Caco-2 (cell line): ENCODE data around the gene KRT34. TPM values are rescaled to one million over a fixed set of nuclear protein-coding genes. Genes with fewer than 3 reads are reported as not detected.

ENCODE experiments used
- BruUV-seq: library from RNA; stranded (reverse); fragments of 400-500 nt; replicated peaks from 2 replicates; lab custom pipeline; 2021; lab: Mats Ljungman, UMichigan
- CTCF ChIA-PET: fragments of 300-600 bp; sonication (Branson Sonifier 250); formaldehyde crosslinking; loops from one replicate; lab custom pipeline; 2022; ENCODE audit warnings: antibody characterized with exemption; lab: Charles Lee
- POLR2A ChIA-PET: fragments of 300-600 bp; sonication (Branson Sonifier 250); formaldehyde crosslinking; loops from one replicate; lab custom pipeline; 2022; ENCODE audit warnings: antibody characterized with exemption; lab: Charles Lee
- DNase-seq, 2 experiments: peaks; one replicate each; pipeline versions ENCODE4 v3.0.0 to v3.0.0-alpha.2; 2020 to 2022
- H3K27me3 ChIP-seq: replicated peaks from 2 replicates; pipeline ENCODE4 v1.6.0; 2011; ENCODE audit warnings: low read length; ENCODE audit not compliant: control insufficient read depth, insufficient read depth
- H3K36me3 ChIP-seq: 2 replicates; pipeline ENCODE4 v1.5.1; 2011; ENCODE audit warnings: low read length; ENCODE audit not compliant: control insufficient read depth, insufficient read depth
- H3K4me1 ChIP-seq: fragments of 250-450 bp; sonication (Bioruptor Pico); 2 replicates; pipeline ENCODE4 v1.5.1; 2020; ENCODE audit warnings: mild to moderate bottlenecking
- H3K4me3 ChIP-seq: 2 replicates; pipeline ENCODE4 v1.5.1; 2011; ENCODE audit warnings: low read depth, mild to moderate bottlenecking, control low read depth, low read length
- H3K9me3 ChIP-seq: fragments of 250-450 bp; sonication (Bioruptor Pico); 2 replicates; pipeline ENCODE4 v1.5.1; 2020; ENCODE audit warnings: mild to moderate bottlenecking, moderate library complexity
- H3K27ac Mint-ChIP-seq: one replicate; pipeline ENCODE4 v1.8.0; 2022; ENCODE audit warnings: mixed read lengths; ENCODE audit not compliant: unreplicated experiment
- H3K27me3 Mint-ChIP-seq: one replicate; pipeline ENCODE4 v1.8.0; 2022; ENCODE audit warnings: mixed read lengths; ENCODE audit not compliant: insufficient read depth, unreplicated experiment
- H3K36me3 Mint-ChIP-seq: one replicate; pipeline ENCODE4 v1.8.0; 2022; ENCODE audit warnings: mild to moderate bottlenecking, mixed read lengths; ENCODE audit not compliant: insufficient read depth, unreplicated experiment
- H3K4me1 Mint-ChIP-seq: one replicate; pipeline ENCODE4 v1.8.0; 2022; ENCODE audit warnings: low read depth, mixed read lengths; ENCODE audit not compliant: unreplicated experiment
- H3K4me3 Mint-ChIP-seq: one replicate; pipeline ENCODE4 v1.8.0; 2022; ENCODE audit warnings: mild to moderate bottlenecking, moderate library complexity, mixed read lengths; ENCODE audit not compliant: unreplicated experiment
- H3K9me3 Mint-ChIP-seq: one replicate; pipeline ENCODE4 v1.8.0; 2022; ENCODE audit warnings: mixed read lengths; ENCODE audit not compliant: unreplicated experiment
- intact Hi-C: fragments of 100-400 bp; cut with micrococcal nuclease; formaldehyde crosslinking; loops from one replicate; pipeline ENCODE4 v1.10.0; 2022; ENCODE audit not compliant: unreplicated experiment
- total RNA-seq: library from RNA; stranded (reverse); gene quantifications from 2 replicates; pipeline ENCODE4 v1.2.3, GENCODE V29; 2022
- TF ChIP-seq, protein P1 (sequence below), 2 experiments: fragments of 200-600 bp in 1 of 2; IDR thresholded peaks; 1 replicate in 1 of 2; 2 replicates in 1 of 2; pipeline versions ENCODE4 v1.5.1 to v1.8.0; 2011 to 2022; ENCODE audit warnings: antibody characterized with exemption in 1 of 2, control low read depth in 1 of 2, inconsistent platforms in 1 of 2, low read depth in 1 of 2, low read length in 1 of 2, mild to moderate bottlenecking in 1 of 2, moderate library complexity in 1 of 2; ENCODE audit not compliant: insufficient read depth in 1 of 2, severe bottlenecking in 1 of 2, unreplicated experiment in 1 of 2

The KRT34 gene
- total RNA-seq, 1 experiment from 2014 or later: not detected

DNA sequence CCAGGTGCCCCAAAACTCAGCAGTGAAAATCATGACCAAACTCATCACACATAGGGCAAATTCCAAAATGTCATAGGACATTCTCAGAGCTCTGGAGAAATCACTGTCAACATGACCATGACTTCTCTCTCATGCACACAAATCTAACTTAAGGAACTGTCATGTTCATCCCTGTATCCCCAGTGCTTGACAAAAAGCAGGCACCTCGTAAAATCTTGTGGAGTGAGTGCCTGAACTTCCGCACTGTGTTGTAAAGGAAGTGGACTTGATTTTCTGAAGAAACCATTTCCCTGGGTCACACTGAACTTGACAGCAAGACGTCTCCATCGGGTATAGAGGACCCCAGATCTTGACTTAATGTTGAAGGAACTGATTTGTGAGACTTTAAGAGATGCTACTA is 39.5 kb upstream of the KRT34 start:
- CTCF ChIA-PET: interaction anchor here (1.5 kb wide), 1 partner anchor 127 kb away, joined by 4 read pairs; no protein-coding TSS in a partner anchor
- DNase-seq: no peak
- H3K4me1 Mint-ChIP-seq: peaks cover 31% of the 10 kb centered on the region
- no peaks in the 10 kb centered on the region for H3K36me3 Mint-ChIP-seq
- no peak overlapping the region for H3K27ac Mint-ChIP-seq
- no peaks in the 10 kb centered on the region for H3K27me3 ChIP-seq
- no peaks in the 10 kb centered on the region for H3K36me3 ChIP-seq
- BruUV-seq: no TSS peak
- intact Hi-C loops: no loop called here
- H3K9me3 ChIP-seq: no peaks in the 10 kb centered on the region
- H3K4me1 ChIP-seq: peaks cover 24% of the 10 kb centered on the region
- POLR2A ChIA-PET: no interaction called here
- no peak overlapping the region for H3K4me3 ChIP-seq
- H3K4me3 Mint-ChIP-seq: no peak overlapping the region
- no peaks in the 10 kb centered on the region for H3K9me3 Mint-ChIP-seq
- no peaks in the 10 kb centered on the region for H3K27me3 Mint-ChIP-seq
- TF ChIP-seq, protein P1, sequence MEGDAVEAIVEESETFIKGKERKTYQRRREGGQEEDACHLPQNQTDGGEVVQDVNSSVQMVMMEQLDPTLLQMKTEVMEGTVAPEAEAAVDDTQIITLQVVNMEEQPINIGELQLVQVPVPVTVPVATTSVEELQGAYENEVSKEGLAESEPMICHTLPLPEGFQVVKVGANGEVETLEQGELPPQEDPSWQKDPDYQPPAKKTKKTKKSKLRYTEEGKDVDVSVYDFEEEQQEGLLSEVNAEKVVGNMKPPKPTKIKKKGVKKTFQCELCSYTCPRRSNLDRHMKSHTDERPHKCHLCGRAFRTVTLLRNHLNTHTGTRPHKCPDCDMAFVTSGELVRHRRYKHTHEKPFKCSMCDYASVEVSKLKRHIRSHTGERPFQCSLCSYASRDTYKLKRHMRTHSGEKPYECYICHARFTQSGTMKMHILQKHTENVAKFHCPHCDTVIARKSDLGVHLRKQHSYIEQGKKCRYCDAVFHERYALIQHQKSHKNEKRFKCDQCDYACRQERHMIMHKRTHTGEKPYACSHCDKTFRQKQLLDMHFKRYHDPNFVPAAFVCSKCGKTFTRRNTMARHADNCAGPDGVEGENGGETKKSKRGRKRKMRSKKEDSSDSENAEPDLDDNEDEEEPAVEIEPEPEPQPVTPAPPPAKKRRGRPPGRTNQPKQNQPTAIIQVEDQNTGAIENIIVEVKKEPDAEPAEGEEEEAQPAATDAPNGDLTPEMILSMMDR (IDR thresholded peaks at IDR 0.05; ENCODE audit: insufficient read depth in 1 of 2, low read depth in 1 of 2, low read length in 1 of 2, severe bottlenecking in 1 of 2, unreplicated experiment in 1 of 2): no peak

DNA sequence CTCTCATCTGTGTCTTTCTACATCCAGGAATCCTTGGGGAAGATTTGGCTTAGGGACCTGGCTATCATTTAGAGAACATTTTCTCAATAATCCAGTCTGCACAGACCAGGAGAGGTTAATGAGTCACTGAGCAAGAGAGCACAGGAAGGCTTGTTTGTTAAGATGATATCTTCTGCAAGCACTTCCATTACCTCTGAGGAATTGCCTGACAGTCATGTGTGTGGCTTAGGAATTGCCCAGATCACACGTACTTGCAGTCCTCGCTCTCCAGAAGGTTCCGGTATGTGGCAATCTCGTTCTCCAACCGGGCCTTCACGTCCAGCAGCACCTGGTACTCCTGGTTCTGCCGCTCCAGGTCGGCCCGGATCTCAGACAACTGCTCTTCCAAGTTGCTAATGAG is 39.0 kb upstream of the KRT34 start:
- BruUV-seq: no TSS peak
- H3K4me1 Mint-ChIP-seq: peaks cover 36% of the 10 kb centered on the region
- H3K27me3 Mint-ChIP-seq: no peaks in the 10 kb centered on the region
- Histone ChIP-seq H3K9me3 (no peaks in the 10 kb centered on the region), H3K27me3 (no peaks in the 10 kb centered on the region), H3K4me3 (no peak overlapping the region), H3K36me3 (no peaks in the 10 kb centered on the region), H3K4me1 (peaks cover 29% of the 10 kb centered on the region)
- intact Hi-C loops: no loop called here
- CTCF ChIA-PET: interaction anchor here (1.5 kb wide), 1 partner anchor 128 kb away, joined by 4 read pairs; no protein-coding TSS in a partner anchor
- H3K36me3 Mint-ChIP-seq: no peaks in the 10 kb centered on the region
- TF ChIP-seq, protein P1 (IDR thresholded peaks at IDR 0.05; ENCODE audit: insufficient read depth in 1 of 2, low read depth in 1 of 2, low read length in 1 of 2, severe bottlenecking in 1 of 2, unreplicated experiment in 1 of 2): no peak
- no peaks in the 10 kb centered on the region for H3K9me3 Mint-ChIP-seq
- DNase-seq: no peak
- POLR2A ChIA-PET: no interaction called here
- no peak overlapping the region for H3K4me3 Mint-ChIP-seq
- H3K27ac Mint-ChIP-seq: no peak overlapping the region

DNA sequence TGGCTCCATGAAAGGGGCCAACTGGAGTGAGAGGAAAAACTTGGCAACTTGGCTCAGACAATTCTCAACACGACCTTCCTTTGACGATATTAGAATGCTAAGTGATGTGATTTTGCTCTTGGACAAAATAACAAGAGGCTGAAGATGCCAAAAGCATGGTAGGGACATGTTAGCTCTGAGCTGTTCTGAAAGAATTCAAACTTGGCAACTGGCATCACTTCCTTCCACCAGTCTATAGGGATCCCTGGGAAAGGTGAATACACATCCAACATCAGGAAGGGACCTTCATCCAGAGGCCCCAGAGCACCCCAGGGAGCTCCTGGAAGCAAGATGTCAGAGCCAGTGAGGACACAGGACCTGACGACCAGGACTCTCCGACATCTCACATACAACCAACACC is 38.0 kb upstream of the KRT34 start:
- no peaks in the 10 kb centered on the region for H3K9me3 Mint-ChIP-seq
- peaks cover 46% of the 10 kb centered on the region for H3K4me1 Mint-ChIP-seq
- POLR2A ChIA-PET: no interaction called here
- BruUV-seq: no TSS peak
- no peak for DNase-seq
- intact Hi-C loops: no loop called here
- Histone ChIP-seq H3K36me3 (no peaks in the 10 kb centered on the region), H3K27me3 (no peaks in the 10 kb centered on the region), H3K9me3 (no peaks in the 10 kb centered on the region), H3K4me1 (peaks cover 38% of the 10 kb centered on the region), H3K4me3 (no peak overlapping the region)
- no peaks in the 10 kb centered on the region for H3K36me3 Mint-ChIP-seq
- no peak overlapping the region for H3K27ac Mint-ChIP-seq
- H3K27me3 Mint-ChIP-seq: no peaks in the 10 kb centered on the region
- TF ChIP-seq, protein P1 (IDR thresholded peaks at IDR 0.05; ENCODE audit: insufficient read depth in 1 of 2, low read depth in 1 of 2, low read length in 1 of 2, severe bottlenecking in 1 of 2, unreplicated experiment in 1 of 2): no peak
- CTCF ChIA-PET: interaction anchor here (1.5 kb wide), 1 partner anchor 129 kb away, joined by 4 read pairs; no protein-coding TSS in a partner anchor
- no peak overlapping the region for H3K4me3 Mint-ChIP-seq
